Stomach (tissue), 9 donors: ENCODE data around the gene KRTAP16-1. TPM values are rescaled to one million over a fixed set of nuclear protein-coding genes. Genes with fewer than 3 reads are reported as not detected.

Source experiments
- DNase-seq, 2 donors: peaks; one replicate each; pipeline versions ENCODE4 v3.0.0 to v3.0.0-alpha.2; 2013 to 2019
- H3K27ac ChIP-seq, 5 donors: fragments of 200-600 bp in 4 of 5; sonication (generic) in 4 of 5; one replicate each; pipeline ENCODE4 v1.5.1; 2013 to 2019; ENCODE audit warnings: mild to moderate bottlenecking in 1 of 5, moderate library complexity in 1 of 5
- H3K27me3 ChIP-seq, 3 donors: fragments of 200-600 bp; sonication (generic); one replicate each; pipeline ENCODE4 v1.5.1; 2017 to 2019; ENCODE audit warnings: mixed run types in 1 of 3
- H3K36me3 ChIP-seq, 4 donors: fragments of 200-600 bp; sonication (generic); 1 replicate in 3 of 4; 2 replicates in 1 of 4; pipeline ENCODE4 v1.5.1; 2016 to 2019
- H3K4me1 ChIP-seq, 4 donors: fragments of 200-600 bp; sonication (generic); one replicate each; pipeline ENCODE4 v1.5.1; 2016 to 2019
- H3K4me3 ChIP-seq, 4 donors: fragments of 200-600 bp; sonication (generic) in 3 of 4; one replicate each; pipeline ENCODE4 v1.5.1; 2016 to 2019; ENCODE audit warnings: mild to moderate bottlenecking in 1 of 4
- H3K9me3 ChIP-seq, 4 donors: fragments of 200-600 bp; sonication (generic); one replicate each; pipeline ENCODE4 v1.5.1; 2016 to 2019
- CTCF ChIP-seq, 7 experiments: fragments of 450-650 bp in 4 of 7; fragments of 200-600 bp in 3 of 7; sonication (generic) in 3 of 7; IDR thresholded peaks; one replicate each; pipeline ENCODE4 v1.5.1; 2016 to 2019; ENCODE audit warnings: antibody characterized with exemption in 7 of 7, control low read depth in 2 of 7, mild to moderate bottlenecking in 1 of 7
- EP300 ChIP-seq: sonication (generic); formaldehyde crosslinking; IDR thresholded peaks from one replicate; pipeline ENCODE4 v1.6.1; 2017; ENCODE audit warnings: antibody characterized with exemption
- POLR2A ChIP-seq, 4 donors: fragments of 450-650 bp; IDR thresholded peaks; one replicate each; pipeline ENCODE4 v1.6.1; 2016; ENCODE audit warnings: antibody characterized with exemption in 4 of 4, control low read depth in 2 of 4, mild to moderate bottlenecking in 1 of 4, moderate library complexity in 1 of 4
- POLR2AphosphoS5 ChIP-seq, 3 donors: sonication (generic); formaldehyde crosslinking; IDR thresholded peaks; one replicate each; pipeline ENCODE4 v1.6.1; 2016; ENCODE audit warnings: antibody characterized with exemption in 3 of 3
- WGBS, 5 donors: extraction: QIAGEN DNeasy Blood & Tissue Kit in 3 of 5; methylation state at CpG; one replicate each; pipeline versions ENCODE4 v1.1.5 to v1.1.7; 2013 to 2018; 5-methylcytosine and 5-hydroxymethylcytosine counted together
- intact Hi-C: fragments of 100-400 bp; cut with DNase I; formaldehyde crosslinking; loops from one replicate; pipeline ENCODE4 v1.15.1; 2023; ENCODE audit warnings: low total_unique reads
- polyA plus RNA-seq, 3 donors: library from polyadenylated mRNA; stranded (reverse); fragments of 200-250 nt; gene quantifications; one replicate each; pipeline ENCODE4 v1.2.3, GENCODE V29; 2013
- total RNA-seq, 5 donors: library from RNA; depleted of rRNA; stranded (reverse); fragments of >200 nt; gene quantifications; one replicate each; pipeline versions ENCODE4 v1.1.0 to v1.2.3, GENCODE V29; 2014 to 2016
- donor health status: healthy with polysubstance abuse.
- donor health status: Bipolar disorder and iron deficiency.
- donor health status: healthy.

KRTAP16-1 gene
- total and polyA plus RNA-seq, 8 donors: not detected

GRCh38 chr17:41304091-41304490 is 5.0 kb downstream of the KRTAP16-1 start:
- intact Hi-C loops: no loop called here

GRCh38 chr17:41302981-41303380 is 6.1 kb downstream of the KRTAP16-1 start:
- no peak overlapping the region for H3K4me3 ChIP-seq
- intact Hi-C loops: no loop called here
- H3K27ac ChIP-seq: no peak overlapping the region
- TF ChIP-seq POLR2AphosphoS5 (IDR thresholded peaks at IDR 0.05) (no peak), EP300 (no peak), CTCF (IDR thresholded peaks at IDR 0.05) (no peak), POLR2A (IDR thresholded peaks at IDR 0.05) (no peak)
- WGBS, 5 donors: 76 to 91% (median 81%) methylated on average over 4 of the region's 4 CpGs
- H3K9me3 ChIP-seq: no peaks in the 10 kb centered on the region
- peaks cover 0 to 1% (median 0%) of the 10 kb centered on the region in 4 donors for H3K4me1 ChIP-seq
- no peak for DNase-seq
- no peaks in the 10 kb centered on the region for H3K36me3 ChIP-seq
- H3K27me3 ChIP-seq: peaks cover 0 to 19% (median 5%) of the 10 kb centered on the region in 3 donors

More at GRCh38 chr17:41304091-41304490, 5.0 kb downstream of the KRTAP16-1 start:
- H3K27me3 ChIP-seq: peaks cover 0 to 19% (median 0%) of the 10 kb centered on the region in 3 donors
- 81 to 87% (median 85%) methylated on average over 12 of the region's 12 CpGs for WGBS, 5 donors
- H3K4me1 ChIP-seq: peaks cover 0 to 6% (median 0%) of the 10 kb centered on the region in 4 donors
- no peaks in the 10 kb centered on the region for H3K9me3 ChIP-seq
- no peak for TF ChIP-seq CTCF (IDR thresholded peaks at IDR 0.05)
- no peak for TF ChIP-seq EP300
- no peak for TF ChIP-seq POLR2A (IDR thresholded peaks at IDR 0.05)
- no peak for TF ChIP-seq POLR2AphosphoS5 (IDR thresholded peaks at IDR 0.05)
- H3K4me3 ChIP-seq: no peak overlapping the region
- DNase-seq: no peak
- H3K36me3 ChIP-seq: no peaks in the 10 kb centered on the region
- no peak overlapping the region for H3K27ac ChIP-seq

GRCh38 chr17:41301916-41302901 is 6.9 kb downstream of the KRTAP16-1 start, which contains the start of gene KRTAP29-1:
Gene KRTAP29-1 (minus strand): TSS chr17:41302851. CDS start chr17:41302851, 0 bp downstream.
- no peak within 1 kb of the TSS for H3K27ac ChIP-seq
- no peak within 1 kb of the TSS for H3K4me3 ChIP-seq
- H3K36me3 ChIP-seq: no peaks in the 10 kb centered on the region
- peaks cover 0 to 21% (median 5%) of the 10 kb centered on the region in 3 donors for H3K27me3 ChIP-seq
- no peak for TF ChIP-seq POLR2AphosphoS5 (IDR thresholded peaks at IDR 0.05)
- TF ChIP-seq CTCF (IDR thresholded peaks at IDR 0.05): no peak
- TF ChIP-seq POLR2A (IDR thresholded peaks at IDR 0.05): no peak
- TF ChIP-seq EP300: no peak
- no peaks in the 10 kb centered on the region for H3K9me3 ChIP-seq
- no peaks in the 10 kb centered on the region for H3K4me1 ChIP-seq
- DNase-seq: no peak
- 56 to 69% (median 63%) methylated on average over 11 of the region's 11 CpGs for WGBS, 5 donors
- intact Hi-C loops: no loop called here

- intact Hi-C loops: no loop called here
- WGBS, 5 donors: 67 to 76% (median 72%) methylated on average over 5 of the region's 5 CpGs
- TF ChIP-seq POLR2A (IDR thresholded peaks at IDR 0.05) (no peak), CTCF (IDR thresholded peaks at IDR 0.05) (no peak), POLR2AphosphoS5 (IDR thresholded peaks at IDR 0.05) (no peak), EP300 (no peak)
- Histone ChIP-seq H3K27me3 (peaks cover 0 to 15% (median 5%) of the 10 kb centered on the region in 3 donors), H3K27ac (no peak overlapping the region), H3K36me3 (no peaks in the 10 kb centered on the region), H3K4me3 (no peak overlapping the region), H3K9me3 (no peaks in the 10 kb centered on the region), H3K4me1 (no peaks in the 10 kb centered on the region)
- no peak for DNase-seq
These were observed 7.8 kb downstream of the KRTAP16-1 start for GRCh38 chr17:41301204-41301790.
